HG03378 (cell line): ENCODE data around the gene GADD45A.
A peak's percentile ranks its signal among the peaks of the same experiment; 100 is the strongest.
"Not testable (repeated sequence)": the region's sequence is repeated elsewhere in the genome, so short reads cannot be mapped to it uniquely, and the experiment has no call there.

ENCODE experiments used
- ATAC-seq: cut with Tn5 transposase; IDR thresholded peaks from one replicate; pipeline ENCODE4 v1.9.1; 2021; ENCODE audit warnings: mild to moderate bottlenecking, moderate library complexity; ENCODE audit not compliant: unreplicated experiment

The GADD45A gene

DNA sequence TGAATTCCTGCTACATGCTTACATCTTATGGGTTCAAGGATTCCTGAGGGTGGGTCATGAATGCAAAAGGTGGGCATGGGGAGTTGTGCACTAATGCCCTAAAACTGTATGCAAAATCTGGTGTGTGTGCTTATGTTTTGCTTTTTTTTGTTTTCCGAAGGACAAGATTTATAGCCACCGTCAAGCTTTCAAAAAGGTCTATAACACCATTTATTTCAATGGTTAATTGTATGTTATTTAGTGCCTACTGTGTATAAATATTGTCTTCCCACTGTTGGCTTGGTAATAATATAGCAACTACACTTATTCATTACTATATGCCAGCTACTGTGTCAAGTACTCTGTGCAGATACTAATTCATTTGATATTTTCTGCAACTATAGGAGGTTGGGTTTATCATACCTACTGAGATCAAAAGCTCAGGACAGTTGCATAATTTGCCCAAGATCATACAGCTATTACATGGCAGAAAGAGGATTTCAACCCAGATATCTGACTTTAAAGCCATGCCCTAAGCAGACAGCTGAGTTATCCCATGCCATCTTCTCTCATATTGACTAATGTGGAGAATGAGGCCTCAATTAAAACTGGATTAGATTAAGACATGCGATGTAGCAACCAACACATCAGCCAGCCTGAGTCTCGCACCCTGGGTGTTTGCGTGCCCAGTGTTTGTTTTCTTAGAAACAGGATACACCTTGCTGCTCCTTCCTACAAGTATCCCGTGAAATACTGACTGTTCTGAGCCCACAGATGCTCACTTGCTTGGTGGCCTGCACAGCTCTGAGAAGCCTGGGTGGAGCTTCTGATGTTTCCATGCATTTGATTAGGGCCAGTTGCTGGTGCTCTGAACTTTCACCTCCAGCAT, 34.6 kb downstream of the GADD45A start:
- ATAC-seq = no peak

DNA sequence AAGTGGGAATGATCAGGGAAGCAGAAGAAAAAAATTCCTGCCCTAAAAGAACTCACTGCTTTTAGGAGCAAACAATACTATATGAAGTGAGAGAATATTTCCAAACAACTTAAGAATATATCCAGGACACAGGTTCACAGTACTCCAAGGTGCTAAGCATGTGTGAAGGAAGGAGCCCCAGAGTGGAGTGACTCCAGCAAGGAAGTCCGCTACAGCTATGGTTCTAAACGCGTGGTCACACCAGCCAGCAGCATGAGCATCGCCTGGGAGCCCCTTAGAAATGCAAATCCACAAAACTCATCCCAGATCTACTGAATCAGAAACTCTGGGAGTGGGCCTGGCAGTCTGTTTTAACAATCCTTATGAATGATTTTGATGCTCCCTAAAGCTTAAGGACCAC, 36.1 kb downstream of the GADD45A start:
- ATAC-seq = no peak

DNA sequence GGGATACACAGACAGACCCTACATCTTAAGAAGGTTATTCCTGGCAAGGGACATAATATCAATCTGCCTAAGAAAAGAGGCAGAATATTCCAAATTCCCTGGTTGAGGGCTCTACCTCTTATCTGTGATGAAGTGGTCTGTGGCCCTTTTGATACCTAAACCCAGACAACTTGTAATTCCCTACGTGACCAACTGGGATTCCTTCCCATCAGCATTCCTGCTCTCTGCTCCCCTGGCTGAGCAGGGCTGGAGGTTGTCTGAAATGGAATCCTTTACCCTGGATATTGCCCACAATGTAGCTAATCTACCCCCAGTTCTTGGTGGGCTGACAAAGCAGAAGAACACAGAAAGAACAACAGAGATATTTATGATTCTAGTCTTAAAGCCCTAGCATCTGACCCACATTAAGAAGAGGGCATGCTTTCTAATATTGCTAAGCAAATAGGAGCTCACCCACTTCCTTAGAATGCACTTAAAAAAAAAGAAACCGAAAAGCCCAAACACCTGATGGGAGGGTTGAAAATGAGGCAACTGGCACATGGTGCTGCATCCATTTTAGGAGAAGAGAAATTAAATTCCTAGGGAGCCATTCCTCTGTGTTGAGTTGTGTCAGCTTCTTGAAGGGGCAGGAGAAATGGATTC, 36.8 kb downstream of the GADD45A start:
- ATAC-seq = no peak

DNA sequence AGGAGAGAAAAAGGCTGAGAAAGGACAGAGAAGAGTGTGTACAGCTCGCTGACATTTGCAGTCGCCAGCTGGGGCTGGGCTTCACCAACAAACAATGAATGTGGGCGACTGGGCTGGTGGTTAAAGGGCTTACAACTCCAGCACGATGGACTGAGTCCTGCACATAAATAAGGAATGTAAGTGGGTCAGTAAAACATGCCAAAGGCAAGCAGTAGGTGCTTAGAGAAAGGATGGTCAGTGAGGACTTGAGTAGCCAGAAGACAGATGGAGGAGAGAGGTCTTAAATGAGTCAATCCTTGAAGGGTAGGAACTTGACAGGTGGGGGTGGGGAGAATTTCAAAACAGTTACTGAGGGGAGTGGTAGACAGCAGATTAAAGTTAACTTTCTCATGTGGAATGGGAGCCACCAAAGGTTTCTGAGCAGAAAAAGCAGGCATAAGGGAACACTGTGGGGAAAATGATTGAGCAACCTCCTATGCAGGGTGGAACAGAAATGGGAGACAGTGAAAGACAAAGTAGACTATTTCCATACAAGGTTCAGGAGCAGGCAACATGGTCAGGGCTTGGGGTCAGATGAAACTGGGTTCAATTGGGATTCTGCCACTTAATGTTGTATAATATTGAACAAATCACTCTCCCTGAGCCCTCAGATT, 37.4 kb downstream of the GADD45A start:
- ATAC-seq = no peak

DNA sequence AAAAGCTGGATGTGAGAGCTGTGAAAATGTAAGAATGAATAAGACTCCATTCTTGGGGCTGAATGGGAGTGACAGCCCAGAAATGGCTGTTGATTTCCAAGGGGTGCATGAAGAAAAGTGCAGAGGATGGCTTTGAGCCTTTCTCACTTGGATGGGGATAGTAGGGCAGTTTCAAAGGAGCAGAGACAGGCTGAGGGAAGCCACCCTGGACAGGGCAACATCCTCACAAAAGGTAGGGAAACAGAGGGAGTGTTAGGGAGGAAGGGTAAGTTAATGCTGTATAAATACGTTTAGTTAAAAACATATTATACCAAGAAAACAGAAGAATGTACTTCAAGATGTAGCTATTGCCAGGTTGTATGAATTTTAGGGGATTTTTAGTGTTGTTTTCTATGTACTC, 38.1 kb downstream of the GADD45A start:
- ATAC-seq = no peak

DNA sequence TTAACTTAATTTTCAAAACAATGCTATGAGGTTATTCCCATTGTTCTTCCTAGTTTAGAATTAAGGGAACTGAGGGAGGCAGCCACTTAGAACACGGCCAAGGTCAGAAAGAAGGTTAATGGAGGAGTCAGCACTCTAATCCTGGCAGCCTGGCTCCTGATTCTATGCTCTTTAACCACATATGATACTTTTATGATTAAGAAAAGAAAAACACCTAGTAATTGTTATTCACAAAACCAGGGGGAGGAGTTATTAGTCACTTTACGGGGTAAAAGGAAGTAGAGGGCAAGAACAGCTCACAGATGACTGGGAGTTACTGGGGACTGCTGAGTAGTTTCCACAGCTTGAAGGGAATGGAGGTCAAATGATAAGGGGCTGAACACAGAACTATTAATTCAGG, 38.6 kb downstream of the GADD45A start:
- ATAC-seq = peak; percentile 91

DNA sequence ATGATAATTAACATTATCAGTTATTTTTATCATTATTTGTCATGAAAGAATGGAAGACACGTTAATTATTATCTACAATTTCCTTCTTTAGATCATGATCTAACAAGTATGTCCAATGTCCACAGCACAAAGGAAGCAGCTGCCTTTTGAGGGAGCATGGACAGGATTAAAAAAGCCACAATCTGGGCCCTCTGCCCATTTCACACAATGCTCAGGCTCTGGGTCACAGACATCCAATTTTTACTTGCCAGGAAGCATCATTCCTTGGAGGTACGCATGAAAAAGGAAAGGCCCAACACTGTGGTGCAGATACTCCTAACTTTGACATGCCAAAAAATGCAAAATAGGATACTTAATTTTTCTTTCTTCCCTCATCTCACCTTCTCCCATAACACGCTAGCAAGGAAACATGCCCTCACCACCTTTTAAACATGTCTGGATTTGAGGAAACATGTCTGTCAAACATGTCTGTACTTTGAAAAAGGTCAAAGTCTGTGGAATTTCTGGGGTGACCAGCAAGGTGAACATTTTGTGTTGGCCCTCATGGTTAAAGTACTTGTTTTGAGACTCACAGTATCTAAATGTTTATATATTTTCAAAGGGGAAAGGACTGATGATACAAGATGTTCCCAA, 40.0 kb downstream of the GADD45A start:
- no peak for ATAC-seq

DNA sequence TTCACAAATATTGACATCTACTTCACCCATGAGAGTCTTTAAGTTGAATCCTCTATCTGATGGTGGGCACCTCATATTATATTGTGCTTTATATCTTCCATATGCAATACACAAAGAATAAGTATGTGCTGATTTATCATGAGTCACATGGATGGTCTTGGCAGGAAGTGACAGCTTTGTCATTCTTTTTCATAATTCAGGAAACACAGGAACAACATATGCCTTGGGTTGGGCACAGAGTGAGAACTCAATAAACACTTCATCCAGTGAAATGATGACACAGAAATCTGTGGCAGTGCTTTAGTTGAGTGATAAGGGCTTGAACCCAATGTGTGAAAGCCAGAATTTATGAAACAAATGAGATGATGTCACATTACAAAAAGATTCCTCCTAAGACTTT, 41.2 kb downstream of the GADD45A start:
- ATAC-seq = no peak

DNA sequence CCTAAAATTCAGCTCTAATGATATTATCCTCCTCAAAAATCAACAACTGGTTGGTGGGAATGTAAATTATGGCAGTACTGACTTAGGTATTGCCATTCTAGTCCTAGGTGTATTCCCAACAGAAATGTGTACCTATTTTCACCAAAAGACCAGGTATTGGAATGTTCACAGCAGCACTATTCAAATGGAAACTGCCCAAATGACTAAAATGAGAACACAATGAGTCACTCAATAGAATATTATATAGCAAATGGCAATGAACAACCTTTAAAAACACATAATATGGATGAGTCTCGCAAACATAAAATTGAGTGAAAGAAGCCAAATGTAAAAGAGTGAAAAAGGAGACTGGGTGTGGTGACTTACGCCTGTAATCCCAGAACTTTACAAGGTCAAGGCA, 44.9 kb downstream of the GADD45A start:
- ATAC-seq = no peak

DNA sequence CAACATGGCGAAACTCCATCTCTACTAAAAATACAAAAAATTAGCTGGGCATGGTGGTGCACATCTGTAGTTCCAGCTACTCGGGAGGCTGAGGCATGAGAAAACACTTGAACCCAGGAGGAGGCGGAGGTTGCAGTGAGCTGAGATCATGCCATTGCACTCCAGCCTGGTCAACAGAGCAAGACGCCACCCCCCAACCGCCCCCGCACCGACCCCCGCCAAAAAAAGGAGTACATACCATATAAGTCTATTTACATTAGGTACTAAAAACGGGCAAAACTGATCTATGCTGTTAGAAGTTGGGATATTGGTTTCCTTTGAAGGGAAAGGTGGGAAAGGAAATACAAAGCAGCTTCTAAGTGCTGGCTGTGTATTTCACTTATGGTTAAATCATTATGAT, 45.3 kb downstream of the GADD45A start:
- not testable (repeated sequence) for ATAC-seq

DNA sequence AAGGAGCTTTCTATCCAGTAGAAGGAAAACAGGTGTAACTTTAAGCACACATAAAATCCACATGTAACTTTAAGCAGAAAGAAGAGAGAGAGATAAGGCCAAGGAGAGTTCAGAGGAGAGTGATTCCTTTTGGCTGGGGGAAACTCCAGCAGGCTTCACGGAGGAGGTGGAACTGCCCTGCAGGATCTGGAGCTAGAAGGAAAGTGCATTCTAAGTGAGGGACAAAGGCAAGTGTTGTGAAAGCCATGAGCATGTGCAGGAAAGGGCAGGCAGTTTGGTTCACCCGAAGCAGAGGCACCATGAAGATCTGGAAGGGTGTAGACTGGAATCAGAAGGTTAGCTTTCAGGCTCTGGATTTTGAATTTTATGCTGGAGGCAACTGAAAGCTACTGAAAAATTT, 46.3 kb downstream of the GADD45A start:
- ATAC-seq = no peak

DNA sequence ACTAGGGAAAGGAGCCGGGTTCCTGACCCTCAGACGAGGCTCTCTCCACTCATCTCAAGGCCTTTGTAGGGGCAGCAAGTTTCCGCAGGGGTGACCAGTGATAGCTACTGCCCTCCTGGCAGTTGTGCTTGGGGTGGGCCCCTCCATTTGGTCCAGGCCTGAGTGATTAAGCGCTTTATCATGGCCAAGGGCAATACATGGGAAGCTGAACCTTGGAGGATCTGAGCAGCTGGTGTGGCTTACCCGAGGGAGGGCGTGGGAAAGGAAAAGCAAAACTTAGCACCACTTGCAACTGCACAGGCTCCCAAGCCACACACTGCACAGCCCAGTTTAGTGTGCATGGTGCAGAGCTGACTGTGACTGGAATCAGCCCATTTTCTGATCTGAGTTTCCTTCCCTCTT, 47.8 kb downstream of the GADD45A start:
- ATAC-seq = no peak

DNA sequence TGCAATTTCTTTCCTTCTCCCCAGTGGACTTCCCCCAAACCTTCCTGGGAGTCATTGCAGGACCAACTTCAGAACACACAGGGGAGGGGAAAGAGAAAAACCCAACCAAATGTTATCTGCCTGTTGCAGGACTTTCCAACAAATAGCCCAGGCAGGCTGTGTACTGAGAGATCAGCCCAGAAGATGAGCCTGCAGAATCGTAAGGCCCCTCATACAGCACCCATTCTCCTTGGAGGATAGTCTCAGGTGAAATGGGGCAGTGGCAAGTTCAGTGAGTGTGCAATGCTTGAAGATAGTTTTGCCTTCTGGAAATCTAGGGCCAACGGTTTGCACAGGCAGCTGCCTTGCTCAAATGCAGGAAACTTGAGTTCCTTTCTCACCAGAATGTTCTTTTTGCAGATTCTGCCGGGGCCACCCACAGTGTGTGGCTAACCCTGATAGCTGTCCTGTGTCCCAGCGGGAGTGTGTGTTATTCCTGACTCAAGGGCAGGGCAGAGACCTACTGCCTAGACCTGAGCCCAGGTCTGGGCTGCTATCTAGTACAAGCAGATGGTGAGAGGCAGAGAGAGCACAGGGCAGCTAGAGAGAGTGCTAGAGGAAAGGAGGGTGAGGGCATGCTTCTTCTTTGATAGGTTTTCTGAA, 48.8 kb downstream of the GADD45A start:
- no peak for ATAC-seq

DNA sequence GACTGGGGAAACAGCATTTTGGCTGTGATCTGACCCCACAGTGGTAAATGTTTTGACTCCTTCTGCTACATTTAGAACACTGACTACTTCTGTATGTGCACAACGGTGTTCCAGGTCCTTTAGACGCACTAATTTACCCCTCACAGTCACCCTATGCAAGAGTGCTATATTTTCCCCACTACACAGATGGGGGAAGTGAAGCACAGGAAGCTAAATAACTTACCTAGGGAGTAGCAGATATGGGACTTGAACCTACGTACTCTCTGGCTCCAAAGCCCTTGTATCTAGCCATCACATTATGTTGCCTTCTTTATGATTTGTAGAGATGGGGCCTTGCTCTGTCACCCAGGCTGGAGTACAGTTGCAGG, 49.3 kb downstream of the GADD45A start:
- no peak for ATAC-seq

DNA sequence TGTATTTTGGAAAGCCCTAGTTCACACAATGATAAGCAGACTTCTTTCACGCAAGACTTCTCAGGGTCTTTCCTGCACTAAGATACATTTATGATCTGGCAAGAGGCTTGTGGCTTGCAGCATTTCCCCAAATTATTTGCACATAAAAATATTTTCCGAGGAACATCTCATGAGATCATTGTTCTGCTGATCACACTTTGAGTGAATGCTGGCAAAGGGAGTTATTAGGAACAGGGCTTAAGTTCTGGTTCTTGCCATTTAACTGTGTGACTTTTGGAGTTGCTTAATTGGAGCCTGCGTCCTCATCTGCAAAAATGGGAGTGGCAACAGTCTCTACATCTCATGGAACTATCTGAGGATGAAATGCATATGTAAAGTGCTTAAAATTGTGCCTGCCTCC, 50.2 kb downstream of the GADD45A start:
- ATAC-seq = no peak

DNA sequence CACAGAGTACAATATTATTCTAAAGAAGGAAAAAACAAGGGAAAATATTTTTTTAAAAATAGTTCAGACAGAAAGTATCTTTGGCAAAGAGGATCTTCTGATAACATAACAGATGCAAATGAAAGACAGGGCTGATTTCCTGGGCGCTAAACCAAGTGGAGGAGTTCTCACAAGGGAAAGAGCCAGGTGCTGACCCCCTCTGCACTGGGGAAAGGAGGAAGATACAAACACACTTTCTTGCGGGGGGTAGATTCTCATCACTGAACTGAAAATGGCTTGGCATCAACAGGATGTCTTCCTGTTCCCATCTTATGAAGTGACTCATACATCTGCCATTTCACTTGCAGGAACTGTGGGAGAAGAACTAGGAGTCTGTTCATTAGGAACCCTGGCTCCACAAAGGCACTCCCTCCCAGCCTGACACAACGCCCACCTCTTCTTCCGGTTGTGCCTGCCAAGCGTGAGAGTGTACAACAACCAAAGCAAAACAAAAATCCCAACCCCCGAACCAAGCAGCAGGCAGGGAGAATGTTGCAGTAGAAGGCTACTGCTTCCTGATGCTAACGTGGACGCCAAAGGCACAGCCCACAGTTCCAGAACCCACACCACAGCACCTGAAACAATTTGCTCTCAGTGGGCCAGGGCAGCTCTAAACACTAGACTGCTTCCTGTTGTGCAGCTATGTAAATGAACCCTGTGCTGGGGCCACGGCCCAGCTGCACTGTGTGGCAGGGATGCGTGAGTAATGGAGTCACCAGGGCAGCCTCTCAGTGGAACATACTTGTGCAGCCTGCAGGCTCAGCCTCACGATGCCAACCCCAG, 51.0 kb downstream of the GADD45A start:
- ATAC-seq = peak; percentile 92

DNA sequence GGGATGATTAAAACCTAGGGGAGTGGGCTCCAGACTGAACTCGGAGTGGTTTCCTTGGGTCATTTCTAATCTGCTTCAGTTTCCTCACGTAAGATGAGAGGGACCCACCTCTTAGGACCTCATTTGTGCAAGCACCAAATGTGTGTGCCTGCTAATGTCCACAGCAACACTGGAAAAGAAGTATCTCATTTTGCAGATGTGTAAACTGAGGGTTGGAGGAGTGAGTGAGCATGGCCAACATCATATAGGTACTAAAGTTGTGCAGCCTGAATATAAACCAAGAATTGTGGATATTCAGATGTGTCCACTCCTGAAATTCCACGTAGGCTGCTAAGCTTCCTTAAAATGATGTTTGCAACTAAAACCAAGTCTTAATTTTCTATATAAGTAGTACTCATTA, 51.7 kb downstream of the GADD45A start:
- no peak for ATAC-seq

DNA sequence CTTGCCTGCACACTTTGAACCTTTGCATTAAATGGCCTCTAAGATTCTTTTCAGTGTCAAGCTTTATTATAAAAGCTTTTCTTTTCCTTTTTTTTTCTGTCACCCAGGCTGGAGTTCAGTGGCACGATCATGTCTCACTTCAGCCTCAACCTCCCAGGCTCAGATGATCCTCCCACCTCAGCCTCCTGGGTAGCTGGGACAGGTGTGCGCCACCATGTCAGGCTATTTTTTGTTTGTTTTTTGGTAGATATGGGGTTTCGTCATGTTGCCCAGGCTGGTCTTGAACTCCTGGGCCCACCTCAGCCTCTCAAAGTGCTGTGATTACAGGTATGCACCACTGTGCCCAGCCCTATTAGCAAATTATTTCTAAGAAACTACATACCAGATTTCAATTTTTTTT, 52.9 kb downstream of the GADD45A start:
- ATAC-seq = no peak
